DMS53 treated with DMSO at 0.1 percent for 48 hours (cell line): Measurements from ENCODE around the gene DCAF11.
A peak's percentile ranks its signal among the peaks of the same experiment; 100 is the strongest.

Experiments
- DNase-seq: peaks from one replicate; lab custom pipeline; 2025; ENCODE audit not compliant: unreplicated experiment; lab: John Stamatoyannopoulos, UW

Gene DCAF11

GRCh38 chr14:24116128-24116814 is 1.7 kb downstream of the DCAF11 start:
- no peak for DNase-seq

- DNase-seq, result no peak
Observed at GRCh38 chr14:24117179-24117578, 2.6 kb downstream of the DCAF11 start.

GRCh38 chr14:24119691-24120090 is 5.1 kb downstream of the DCAF11 start:
- no peak for DNase-seq

GRCh38 chr14:24121210-24121609 is 6.6 kb downstream of the DCAF11 start:
- DNase-seq, result no peak

GRCh38 chr14:24122416-24122815 is 7.8 kb downstream of the DCAF11 start:
- no peak for DNase-seq

- no peak for DNase-seq
Observed at GRCh38 chr14:24122898-24123297, 8.3 kb downstream of the DCAF11 start.

- DNase-seq, result no peak
Observed at GRCh38 chr14:24123424-24124417, 9.1 kb downstream of the DCAF11 start.

GRCh38 chr14:24126939-24127338 is 12.4 kb downstream of the DCAF11 start:
- DNase-seq, result no peak

GRCh38 chr14:24127673-24128072 is 13.1 kb downstream of the DCAF11 start:
- no peak for DNase-seq

- no peak for DNase-seq
Observed at GRCh38 chr14:24129410-24129998, 14.9 kb downstream of the DCAF11 start.

GRCh38 chr14:24130380-24130716 is 15.8 kb downstream of the DCAF11 start, which contains the start of gene FITM1:
FITM1 (plus strand) TSS chr14:24130659; CDS start chr14:24131564, 905 bp downstream.
- DNase-seq, result no peak

- DNase-seq, result no peak
Observed at GRCh38 chr14:24130717-24131548, 16.4 kb downstream of the DCAF11 start.

- no peak for DNase-seq
Observed at GRCh38 chr14:24131549-24131966, 17.0 kb downstream of the DCAF11 start.

- peak; percentile 36 for DNase-seq
Observed at GRCh38 chr14:24132061-24132685, 17.6 kb downstream of the DCAF11 start.

GRCh38 chr14:24132976-24133375 is 18.4 kb downstream of the DCAF11 start:
- no peak for DNase-seq

GRCh38 chr14:24133735-24134134 is 19.2 kb downstream of the DCAF11 start:
- DNase-seq, result no peak

GRCh38 chr14:24135584-24135833 is 20.9 kb downstream of the DCAF11 start:
- DNase-seq, result peak; percentile 57

- DNase-seq, result peak; percentile 57
Observed at GRCh38 chr14:24135834-24136683, 21.5 kb downstream of the DCAF11 start, which contains the start of gene PSME1. PSME1 (plus strand) TSS chr14:24136194; CDS start chr14:24136263, 69 bp downstream.

GRCh38 chr14:24136684-24137528 is 22.3 kb downstream of the DCAF11 start:
- no peak for DNase-seq
